ENCODE measurements around the gene PALS2.

Gene PALS2

DNA sequence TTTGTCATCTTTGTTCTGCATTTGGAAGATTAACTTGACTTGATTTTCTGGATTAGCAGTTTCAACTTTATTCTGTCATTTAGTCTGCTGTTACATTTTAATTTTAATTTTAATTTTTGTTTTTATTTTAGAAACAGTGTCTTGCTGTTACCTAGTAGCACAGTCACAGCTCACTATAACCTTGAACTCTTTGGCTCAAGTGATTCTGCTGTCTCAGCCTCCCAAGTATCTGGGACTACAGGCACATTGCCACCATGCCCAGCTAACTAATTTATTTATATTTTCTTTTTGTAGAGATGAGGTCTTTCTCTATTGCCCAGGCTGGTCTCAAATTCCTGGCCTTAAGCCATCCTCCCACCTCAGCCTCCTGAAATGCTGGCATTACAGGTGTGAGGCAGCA is 35.3 kb downstream of the PALS2 start:
- Histone ChIP-seq H3K36me3 (peaks cover 5% of the 10 kb centered on the region), H3K9ac (no peak overlapping the region; the same call in 1 of the 2 replicates), H3K4me1 (peaks cover 14% of the 10 kb centered on the region), H4K20me1 (peaks cover 19% of the 10 kb centered on the region; the same call in 1 of the 2 replicates), H3K4me3 (no peak overlapping the region), H3K27me3 (no peaks in the 10 kb centered on the region), H3K4me2 (no peak overlapping the region), H3K27ac (no peak overlapping the region), H3K9me3 (peaks cover 14% of the 10 kb centered on the region)
- no peak for TF ChIP-seq Cebpa-rat (IDR thresholded peaks at IDR 0.05)

DNA sequence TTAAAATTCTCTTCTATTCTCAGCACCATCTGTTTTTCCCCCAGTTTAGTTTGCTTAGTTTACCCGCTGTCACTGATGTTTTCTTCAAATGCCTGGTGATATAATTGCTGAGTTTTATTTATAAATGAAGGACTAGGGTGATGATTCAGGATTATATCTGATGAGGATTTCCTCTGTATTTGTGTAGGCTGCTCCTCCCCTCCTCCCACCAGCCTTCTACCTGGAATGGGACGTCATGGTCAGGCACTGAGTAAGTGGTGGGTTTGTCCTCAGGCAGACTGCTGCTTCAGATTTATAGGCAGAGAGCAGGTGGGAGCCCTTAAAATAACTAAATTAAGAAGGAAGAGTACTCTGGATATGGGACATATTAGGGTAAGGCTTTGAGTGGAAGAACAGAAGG is 35.8 kb downstream of the PALS2 start:
- Histone ChIP-seq H3K27me3 (no peaks in the 10 kb centered on the region), H3K9ac (no peak overlapping the region; the same call in 1 of the 2 replicates), H3K9me3 (peaks cover 13% of the 10 kb centered on the region), H3K36me3 (peaks cover 5% of the 10 kb centered on the region; the same call in 1 of the 2 replicates), H3K27ac (no peak overlapping the region), H3K4me3 (no peak overlapping the region), H4K20me1 (peaks cover 19% of the 10 kb centered on the region; the same call in 1 of the 2 replicates), H3K4me1 (peaks cover 14% of the 10 kb centered on the region), H3K4me2 (peak overlapping the region; percentile 18; the same call in 1 of the 2 replicates)
- no peak for TF ChIP-seq Cebpa-rat (IDR thresholded peaks at IDR 0.05)

DNA sequence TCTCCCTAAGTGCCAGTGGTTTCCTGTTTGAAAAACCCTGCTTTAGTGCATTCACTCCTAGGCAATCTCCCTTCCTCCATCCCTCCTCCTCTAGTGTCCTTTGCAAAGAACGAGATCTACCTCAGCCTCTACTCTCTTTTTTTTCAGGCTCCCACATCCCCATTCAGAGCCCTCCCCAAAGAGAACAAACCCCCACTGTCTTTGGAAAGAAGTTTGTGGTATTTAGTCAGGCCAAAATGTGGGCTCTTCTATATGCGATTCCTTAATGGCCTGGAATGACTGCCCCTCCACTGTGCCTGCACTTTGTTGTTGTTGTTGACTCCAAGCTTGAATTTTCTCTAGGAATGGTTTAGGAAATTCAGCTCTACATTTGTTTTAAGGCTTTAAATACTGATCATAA is 36.3 kb downstream of the PALS2 start:
- H3K4me3 ChIP-seq: no peak overlapping the region
- H3K4me1 ChIP-seq: peaks cover 14% of the 10 kb centered on the region
- no peak for TF ChIP-seq Cebpa-rat (IDR thresholded peaks at IDR 0.05)
- peaks cover 3% of the 10 kb centered on the region; the same call in 1 of the 2 replicates for H3K36me3 ChIP-seq
- no peak overlapping the region for H3K9ac ChIP-seq
- H3K27ac ChIP-seq: no peak overlapping the region
- peak overlapping the region; percentile 18; the same call in 1 of the 2 replicates for H3K4me2 ChIP-seq
- peaks cover 9% of the 10 kb centered on the region for H3K9me3 ChIP-seq
- no peaks in the 10 kb centered on the region for H3K27me3 ChIP-seq
- H4K20me1 ChIP-seq: peaks cover 17% of the 10 kb centered on the region; the same call in 1 of the 2 replicates

DNA sequence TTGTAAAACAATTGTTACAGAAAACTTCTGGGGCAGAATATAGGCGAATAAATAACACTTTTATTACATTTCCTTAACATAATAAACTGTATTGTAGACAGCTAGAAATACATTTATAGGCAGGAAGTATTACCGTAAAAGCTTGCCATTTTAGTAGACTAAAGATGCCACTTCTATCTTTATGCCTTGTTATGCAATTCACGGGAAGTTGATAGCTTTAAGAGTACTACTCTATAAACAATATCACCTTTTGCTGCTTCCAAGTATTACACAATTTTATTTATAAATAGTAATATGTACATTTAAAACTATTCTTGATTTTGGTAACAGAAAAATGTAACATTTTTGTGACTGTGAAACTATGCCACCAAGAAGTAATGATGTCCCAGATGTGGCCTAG is 37.9 kb downstream of the PALS2 start:
- Histone ChIP-seq H3K36me3 (peaks cover 6% of the 10 kb centered on the region; the same call in 1 of the 2 replicates), H3K27ac (no peak overlapping the region), H3K4me1 (peaks cover 14% of the 10 kb centered on the region), H3K27me3 (no peaks in the 10 kb centered on the region), H3K9ac (no peak overlapping the region), H3K4me2 (no peak overlapping the region), H3K4me3 (no peak overlapping the region), H3K9me3 (peaks cover 15% of the 10 kb centered on the region), H4K20me1 (peaks cover 12% of the 10 kb centered on the region; the same call in 1 of the 2 replicates)
- no peak for TF ChIP-seq Cebpa-rat (IDR thresholded peaks at IDR 0.05)

DNA sequence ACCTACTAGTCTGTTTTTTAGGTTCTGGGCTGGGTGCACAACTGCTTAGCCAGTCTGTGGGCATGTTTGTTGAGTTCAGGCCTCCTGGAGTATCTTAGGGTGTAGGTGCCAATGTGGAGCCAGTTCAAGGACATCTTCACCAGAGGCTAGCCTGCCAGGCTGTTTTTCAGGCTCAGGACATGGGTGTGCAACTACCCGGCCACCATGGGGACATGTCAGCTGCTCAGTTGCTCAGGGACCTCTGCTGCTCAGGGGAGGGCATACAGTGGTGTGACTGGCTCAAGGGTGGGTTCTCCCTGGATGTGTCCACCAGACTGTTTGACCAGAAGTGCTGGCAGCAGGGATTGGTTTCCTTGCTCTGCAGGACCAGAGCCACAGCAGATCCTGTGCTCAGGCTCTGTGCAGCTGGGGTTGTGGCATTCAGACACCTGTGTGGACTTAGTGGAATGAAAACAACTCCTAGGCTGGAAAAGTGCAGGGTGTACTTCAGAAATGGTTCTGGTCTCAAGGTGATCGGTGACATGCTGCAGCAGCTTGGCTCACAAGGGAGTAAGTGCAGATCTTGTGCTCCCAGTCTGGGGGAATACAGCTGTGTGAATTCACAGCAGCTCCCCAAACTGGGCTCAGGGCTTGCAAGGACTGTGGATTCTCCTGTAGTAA is 44.8 kb downstream of the PALS2 start:
- H3K9me3 ChIP-seq: peaks cover 50% of the 10 kb centered on the region
- peaks cover 22% of the 10 kb centered on the region for H3K36me3 ChIP-seq
- H3K9ac ChIP-seq: no peak overlapping the region
- no peak for TF ChIP-seq Cebpa-rat (IDR thresholded peaks at IDR 0.05)
- no peaks in the 10 kb centered on the region for H3K27me3 ChIP-seq
- no peaks in the 10 kb centered on the region for H4K20me1 ChIP-seq
- no peak overlapping the region for H3K27ac ChIP-seq
- H3K4me3 ChIP-seq: no peak overlapping the region
- H3K4me1 ChIP-seq: no peaks in the 10 kb centered on the region
- no peak overlapping the region for H3K4me2 ChIP-seq

DNA sequence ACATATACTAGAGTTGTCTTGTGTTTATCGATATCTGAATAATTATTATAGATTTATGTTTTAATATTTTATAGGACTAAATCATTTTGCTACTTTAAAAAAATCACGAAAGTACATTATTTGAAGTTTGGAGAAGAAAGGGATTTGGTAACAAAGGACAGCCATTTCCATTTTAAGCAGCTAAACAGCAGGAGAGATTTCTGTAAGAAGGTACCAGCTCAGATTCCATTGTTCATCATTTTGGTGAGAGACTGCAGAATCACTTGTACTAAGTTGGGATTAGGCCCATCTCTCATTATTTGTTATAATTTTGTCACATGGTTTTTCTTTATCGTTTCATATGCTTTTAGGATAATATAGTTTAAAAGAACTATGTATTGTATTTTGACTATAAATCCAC is 46.7 kb downstream of the PALS2 start:
- H3K27ac ChIP-seq: no peak overlapping the region
- no peak for TF ChIP-seq Cebpa-rat (IDR thresholded peaks at IDR 0.05)
- no peak overlapping the region for H3K4me3 ChIP-seq
- no peak overlapping the region for H3K9ac ChIP-seq
- peaks cover 22% of the 10 kb centered on the region for H3K36me3 ChIP-seq
- no peaks in the 10 kb centered on the region for H3K27me3 ChIP-seq
- H3K4me2 ChIP-seq: no peak overlapping the region
- peaks cover 51% of the 10 kb centered on the region for H3K9me3 ChIP-seq
- no peaks in the 10 kb centered on the region for H3K4me1 ChIP-seq
- no peaks in the 10 kb centered on the region for H4K20me1 ChIP-seq

DNA sequence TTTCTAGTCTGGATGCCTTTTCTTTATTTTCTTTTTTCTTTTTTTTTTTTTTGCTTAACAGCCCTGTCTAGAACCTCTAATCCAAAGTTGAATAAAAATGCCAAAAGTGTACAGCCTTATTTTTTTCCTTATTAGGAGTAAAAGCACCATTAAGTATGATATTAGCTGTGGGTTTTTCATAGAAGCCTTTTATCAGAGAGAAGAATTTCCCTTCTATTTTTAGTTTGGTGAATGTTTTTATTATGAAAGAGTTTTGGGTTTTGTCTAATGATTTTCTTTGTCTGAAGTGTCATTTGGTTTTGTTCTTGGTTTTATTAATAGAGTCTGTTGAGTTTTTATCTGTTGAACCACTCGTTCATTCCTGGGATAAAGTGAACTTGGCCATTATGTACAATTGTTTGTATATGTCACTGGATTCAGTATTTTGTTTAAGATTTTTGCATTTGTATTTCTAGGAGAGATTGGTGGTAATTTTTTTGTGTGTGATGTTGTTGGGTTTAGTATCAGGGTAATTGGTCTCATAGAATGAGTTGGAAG is 49.5 kb downstream of the PALS2 start:
- Histone ChIP-seq H4K20me1 (no peaks in the 10 kb centered on the region), H3K4me1 (no peaks in the 10 kb centered on the region), H3K36me3 (peaks cover 32% of the 10 kb centered on the region), H3K27me3 (no peaks in the 10 kb centered on the region), H3K9ac (no peak overlapping the region), H3K27ac (no peak overlapping the region), H3K4me3 (no peak overlapping the region), H3K4me2 (no peak overlapping the region), H3K9me3 (peaks cover 44% of the 10 kb centered on the region)
- no peak for TF ChIP-seq Cebpa-rat (IDR thresholded peaks at IDR 0.05)
